GM21381 (cell line): Measurements from ENCODE around the gene GJA1.
"Not testable (repeated sequence)": the region's sequence is repeated elsewhere in the genome, so short reads cannot be mapped to it uniquely, and the experiment has no call there.

Source experiments
- ATAC-seq: cut with Tn5 transposase; IDR thresholded peaks from one replicate; pipeline ENCODE4 v1.9.1; 2021; ENCODE audit warnings: mild to moderate bottlenecking, moderate library complexity; ENCODE audit not compliant: unreplicated experiment

The GJA1 gene

DNA sequence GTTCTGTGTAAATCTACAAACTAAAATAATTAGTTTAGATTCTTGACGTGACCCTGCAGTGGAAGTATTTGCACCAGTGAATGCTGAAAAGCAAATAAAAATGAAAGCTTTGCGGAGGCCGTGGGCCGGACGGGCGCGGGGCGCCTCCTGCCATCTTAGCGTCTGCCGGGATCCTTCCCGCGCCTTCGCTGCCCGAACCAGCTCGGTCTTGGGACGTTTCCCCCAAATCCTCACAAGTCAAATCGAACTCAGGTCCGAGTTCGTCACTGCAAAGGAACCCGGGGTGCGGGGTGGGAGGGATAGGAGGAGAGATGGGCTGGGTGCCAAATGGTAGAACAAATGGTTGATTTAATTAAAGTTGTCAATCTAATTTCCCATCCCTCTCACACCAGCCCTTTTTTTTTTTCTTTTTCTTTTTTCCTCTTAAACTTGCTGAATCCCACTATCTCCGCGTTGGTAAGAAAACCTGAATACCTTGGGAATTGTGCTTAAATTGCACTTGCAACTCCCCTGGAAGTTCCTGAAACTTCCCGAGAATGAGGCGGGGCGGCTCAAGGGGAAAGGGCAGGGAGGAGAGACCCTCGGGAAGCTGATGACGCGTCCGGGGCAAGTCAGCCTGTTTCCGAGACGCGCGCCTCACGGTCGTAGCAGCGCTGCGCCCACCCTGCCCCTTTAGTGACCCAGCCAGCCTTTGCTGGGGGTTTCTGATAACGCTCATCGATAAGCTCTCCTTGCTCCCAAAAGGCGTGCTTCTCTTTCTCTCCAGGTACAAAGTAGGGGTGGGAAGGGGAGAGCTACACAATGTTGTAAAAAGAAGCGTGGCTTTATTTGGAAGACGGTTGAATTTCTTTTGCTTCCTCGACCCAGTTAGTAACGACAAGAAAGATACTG is 1.8 kb downstream of the GJA1 start:
- no peak for ATAC-seq

DNA sequence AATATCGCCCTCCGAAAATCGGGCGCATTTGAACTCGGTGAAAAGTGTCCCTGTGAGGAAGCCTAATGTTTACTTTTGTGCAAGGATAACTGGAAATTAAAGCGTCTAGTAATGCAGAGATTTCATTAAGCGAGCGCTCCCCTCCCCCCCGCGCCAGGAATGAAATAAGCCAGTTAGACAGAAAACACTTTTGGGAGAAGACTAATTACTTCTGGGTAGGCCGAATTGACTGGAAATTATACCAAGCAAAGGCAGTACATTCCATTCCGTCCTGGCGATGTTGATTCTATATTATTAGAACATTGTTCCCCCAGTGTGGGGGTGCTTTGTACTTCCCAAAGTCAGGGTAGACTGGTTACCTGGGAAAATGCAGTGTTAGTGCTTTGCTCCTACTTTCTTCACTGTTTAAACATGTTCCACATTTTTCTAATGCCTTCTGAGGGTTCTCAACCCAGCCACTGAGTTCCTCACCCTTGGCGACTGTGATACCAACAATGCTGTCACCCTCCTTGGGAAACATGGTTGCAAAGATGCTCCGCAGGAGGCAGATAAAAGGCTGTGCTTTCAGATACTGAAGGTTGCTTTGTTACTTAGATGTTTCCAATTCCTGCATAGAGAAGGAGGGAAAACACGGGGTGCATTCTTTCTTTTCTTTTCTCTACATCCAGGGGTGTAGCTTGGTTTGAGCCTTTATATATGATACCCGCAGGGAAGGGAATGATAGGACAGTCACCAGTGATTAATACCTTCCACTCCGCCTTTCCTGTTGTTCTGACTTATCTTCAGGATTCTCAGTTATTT is 2.6 kb downstream of the GJA1 start:
- no peak for ATAC-seq

DNA sequence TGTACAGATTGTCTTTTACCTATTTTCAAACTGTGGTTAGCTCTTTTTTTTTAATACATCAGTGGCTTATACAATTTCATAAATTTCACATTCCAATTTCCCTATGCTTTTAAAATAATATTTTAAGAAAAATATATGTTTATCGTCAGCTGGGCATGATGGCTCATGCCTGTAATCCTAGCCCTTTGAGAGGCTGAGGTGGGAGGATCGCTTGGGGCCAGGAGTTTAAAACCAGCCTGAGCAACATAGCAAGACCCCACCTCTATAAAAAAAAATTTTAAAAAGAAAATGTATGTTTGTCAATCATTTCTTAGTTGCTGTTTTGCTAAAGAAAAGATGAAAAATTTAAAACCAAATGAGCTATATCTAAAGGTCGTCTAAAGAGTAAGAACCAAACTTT is 3.4 kb downstream of the GJA1 start:
- no peak for ATAC-seq

DNA sequence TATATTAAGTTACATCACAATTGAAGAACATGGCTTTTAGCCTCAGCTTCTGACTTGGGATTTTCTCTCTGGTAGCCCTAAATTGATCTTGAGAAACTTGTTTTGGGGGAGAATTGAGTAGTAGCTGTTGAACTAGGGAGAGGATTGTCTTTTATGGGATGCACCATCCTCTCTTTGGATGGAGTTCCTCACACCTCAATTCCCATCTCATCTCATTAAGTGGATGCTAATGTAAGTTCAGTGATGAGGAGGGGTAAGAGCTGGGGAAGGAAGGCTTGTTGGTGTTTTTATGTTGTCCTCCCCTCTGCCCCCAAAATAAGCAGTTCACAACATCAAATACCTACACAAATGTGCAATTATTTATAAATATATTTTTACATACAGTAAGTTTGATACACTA is 4.0 kb downstream of the GJA1 start:
- no peak for ATAC-seq

DNA sequence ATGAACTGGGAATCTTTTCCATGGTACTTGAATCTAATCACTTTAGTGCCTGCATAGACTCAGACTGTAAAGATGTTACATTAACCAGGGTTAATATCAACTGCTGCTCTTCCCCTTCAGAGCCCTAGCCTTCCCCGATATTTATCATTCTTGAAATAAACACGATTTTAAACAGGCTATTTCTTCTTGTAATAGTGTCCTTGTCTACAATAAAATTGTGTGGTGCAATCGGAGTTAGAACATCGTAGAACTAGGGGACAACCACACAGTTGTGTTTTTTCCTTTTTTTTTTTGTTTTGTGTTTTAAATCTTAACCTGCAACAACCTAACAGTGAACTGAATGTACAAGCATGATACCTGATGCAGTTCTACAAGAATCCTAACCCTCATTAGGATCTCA is 4.5 kb downstream of the GJA1 start:
- no peak for ATAC-seq

GRCh38 chr6:121441477-121441876 is 6.0 kb downstream of the GJA1 start:
- no peak for ATAC-seq

DNA sequence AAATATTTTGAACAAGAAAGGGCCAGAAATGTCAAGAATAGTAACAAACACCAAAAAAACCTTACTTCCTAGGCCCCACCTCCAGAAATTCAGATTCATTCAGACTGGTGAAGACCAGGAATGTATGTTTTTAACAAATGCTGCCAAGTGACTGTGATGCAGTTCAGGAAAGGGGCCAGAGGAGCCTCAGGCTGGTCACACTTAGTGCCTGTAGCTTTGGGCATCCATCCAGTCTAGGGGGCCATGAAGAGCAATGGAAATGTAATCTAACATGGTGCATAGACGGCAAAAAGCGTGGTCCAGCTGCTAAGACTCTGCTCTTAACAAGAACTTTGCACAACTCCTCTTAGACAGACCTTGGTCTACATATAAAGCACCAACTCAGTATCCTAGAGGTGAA is 7.1 kb downstream of the GJA1 start:
- no peak for ATAC-seq

- ATAC-seq, result no peak
These were observed 8.6 kb downstream of the GJA1 start for GRCh38 chr6:121443971-121444541.

DNA sequence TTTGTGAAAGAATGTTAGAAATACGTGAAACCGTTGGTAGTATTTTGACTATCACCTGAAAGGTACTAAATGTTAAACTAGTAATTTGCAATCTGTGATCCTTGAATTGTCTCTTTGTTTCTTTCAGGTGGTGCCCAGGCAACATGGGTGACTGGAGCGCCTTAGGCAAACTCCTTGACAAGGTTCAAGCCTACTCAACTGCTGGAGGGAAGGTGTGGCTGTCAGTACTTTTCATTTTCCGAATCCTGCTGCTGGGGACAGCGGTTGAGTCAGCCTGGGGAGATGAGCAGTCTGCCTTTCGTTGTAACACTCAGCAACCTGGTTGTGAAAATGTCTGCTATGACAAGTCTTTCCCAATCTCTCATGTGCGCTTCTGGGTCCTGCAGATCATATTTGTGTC is 11.3 kb downstream of the GJA1 start:
- not testable (repeated sequence) for ATAC-seq

- ATAC-seq, result not testable (repeated sequence)
These were observed 12.3 kb downstream of the GJA1 start for GRCh38 chr6:121447746-121448145.

- ATAC-seq, result not testable (repeated sequence)
These were observed 13.1 kb downstream of the GJA1 start for GRCh38 chr6:121448528-121448927.

- no peak for ATAC-seq
These were observed 13.9 kb downstream of the GJA1 start for GRCh38 chr6:121449331-121449730.

GRCh38 chr6:121450242-121450641 is 14.8 kb downstream of the GJA1 start:
- no peak for ATAC-seq

DNA sequence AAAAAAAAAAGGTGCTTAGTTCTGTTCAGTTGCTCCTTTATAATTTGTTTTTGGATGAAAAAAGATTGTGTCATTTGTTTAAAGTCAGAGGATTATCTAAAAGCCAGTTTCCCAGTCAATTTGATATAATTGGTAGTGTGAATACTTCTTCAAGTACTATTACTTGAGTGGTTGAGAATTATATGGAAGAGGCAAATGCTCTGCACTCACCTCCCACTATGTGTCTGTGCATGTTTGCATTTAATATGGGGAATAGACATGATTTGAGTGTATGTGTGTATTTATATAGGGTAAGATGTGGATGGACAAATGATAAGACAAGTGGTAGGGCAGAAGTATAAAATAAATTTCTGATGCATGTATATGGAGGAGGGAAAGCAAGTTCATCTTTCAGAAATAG is 15.8 kb downstream of the GJA1 start:
- ATAC-seq, result no peak

GRCh38 chr6:121453191-121453590 is 17.7 kb downstream of the GJA1 start:
- no peak for ATAC-seq

DNA sequence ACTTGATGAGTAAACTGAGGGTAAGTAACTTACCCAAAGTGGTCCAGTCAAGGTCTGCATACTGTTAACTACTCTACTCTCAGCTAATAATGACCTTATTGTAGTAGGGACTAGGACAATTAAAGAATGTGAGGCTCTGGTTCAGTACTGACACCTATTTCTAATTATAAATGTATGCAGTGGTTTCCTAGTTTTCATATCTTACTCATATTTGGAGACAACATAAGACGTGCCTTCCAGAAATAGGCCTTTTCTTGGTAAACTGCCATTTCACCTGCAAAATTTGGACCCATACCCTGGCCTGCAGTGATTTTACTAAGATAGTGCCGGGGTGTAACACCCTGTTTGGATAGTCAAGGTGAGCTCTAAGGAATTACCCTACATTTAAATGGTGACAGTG is 24.7 kb downstream of the GJA1 start:
- no peak for ATAC-seq

DNA sequence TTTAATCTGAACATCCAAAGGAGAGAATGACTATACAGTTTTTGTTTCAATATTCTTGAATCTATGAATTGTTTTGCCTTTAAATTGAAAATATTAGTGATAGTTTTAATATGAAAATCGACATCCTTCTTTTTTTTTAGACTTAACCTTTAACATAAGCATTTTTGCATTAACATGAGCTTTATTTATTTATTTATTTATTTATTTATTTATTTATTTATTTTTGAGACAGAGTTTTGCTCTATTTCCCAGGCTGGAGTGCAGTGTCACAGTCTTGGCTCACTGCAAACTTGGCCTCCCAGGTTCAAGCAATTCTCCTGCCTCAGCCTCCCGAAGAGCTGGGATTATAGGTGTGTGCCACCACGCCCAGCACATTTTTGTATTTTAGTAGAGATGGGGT is 27.6 kb downstream of the GJA1 start:
- ATAC-seq, result no peak

- no peak for ATAC-seq
These were observed 29.7 kb downstream of the GJA1 start for GRCh38 chr6:121465101-121465500.

DNA sequence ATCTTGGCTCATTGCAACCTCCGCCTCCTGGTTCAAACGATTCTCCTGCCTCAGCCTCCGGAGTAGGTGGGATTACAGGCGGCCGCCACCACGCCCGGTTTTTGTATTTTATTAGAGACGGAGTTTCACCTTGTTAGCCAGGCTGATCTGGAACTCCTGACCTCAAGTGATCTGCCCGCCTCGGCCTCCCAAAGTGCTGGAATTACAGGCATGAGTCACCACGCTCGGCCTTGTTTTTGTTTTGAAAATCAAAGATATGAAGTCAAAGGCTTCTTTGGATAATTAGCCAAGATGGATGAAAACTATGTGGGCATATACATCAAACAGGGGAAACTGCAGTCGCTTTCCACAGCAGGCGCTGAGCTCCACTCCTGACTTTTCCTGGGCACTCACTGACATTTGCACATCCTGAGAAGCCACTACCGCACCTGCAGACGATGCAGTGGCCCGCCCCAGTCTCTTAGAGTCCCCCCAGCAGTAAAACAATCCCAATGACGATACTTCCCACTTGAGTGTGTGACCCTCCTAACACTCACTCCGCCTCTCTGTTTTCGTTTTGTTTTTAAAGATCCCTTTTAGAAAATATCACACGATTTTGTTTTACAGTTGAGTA is 44.1 kb downstream of the GJA1 start:
- ATAC-seq, result no peak

GRCh38 chr6:121480099-121480713 is 44.8 kb downstream of the GJA1 start:
- ATAC-seq, result no peak
